GM18520 (cell line): ENCODE results near the gene OR51I2.

Experiments
- ATAC-seq: cut with Tn5 transposase; IDR thresholded peaks from one replicate; pipeline ENCODE4 v1.9.1; 2021; ENCODE audit not compliant: unreplicated experiment

The OR51I2 gene

DNA sequence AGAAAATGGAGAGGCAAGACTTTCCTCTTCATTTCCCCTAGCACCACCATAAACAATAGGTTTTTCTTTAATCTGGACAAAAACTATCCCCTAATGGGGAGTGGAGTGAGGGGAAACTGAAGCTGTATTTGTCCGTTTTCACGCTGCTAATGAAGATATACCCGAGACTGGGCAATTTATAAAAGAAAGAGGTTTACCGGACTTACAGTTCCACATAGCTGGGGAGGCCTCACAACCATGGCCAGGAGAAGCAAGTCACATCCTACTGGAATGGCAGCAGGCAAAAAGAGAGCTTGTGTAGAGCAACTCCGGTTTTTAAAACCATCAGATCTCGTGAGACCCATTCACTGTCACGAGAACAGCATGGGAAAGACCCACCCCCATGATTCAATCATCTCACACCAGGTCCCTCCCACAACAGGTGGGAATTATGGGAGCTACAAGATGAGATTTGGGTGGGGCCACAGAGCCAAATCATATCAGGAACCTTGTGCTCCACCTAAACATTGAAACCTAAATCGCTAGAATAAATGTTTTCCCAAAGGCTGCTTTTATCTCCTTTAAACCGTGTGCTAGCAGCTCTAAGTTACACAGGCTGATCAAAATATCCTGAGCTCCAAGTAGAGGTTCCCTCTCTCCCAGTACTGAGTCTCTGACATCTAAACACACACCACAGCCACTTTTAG, 56.4 kb downstream of the OR51I2 start:
- ATAC-seq = no peak
